Liver (tissue), 9 donors: ENCODE data around the gene MYH2. TPM values are rescaled to one million over a fixed set of nuclear protein-coding genes. Genes with fewer than 3 reads are reported as not detected.

ENCODE experiments used
- DNase-seq: peaks from one replicate; pipeline ENCODE4 v3.0.0-alpha.2; 2017; ENCODE audit warnings: low spot score
- H3K27ac ChIP-seq, 2 donors: one replicate each; pipeline ENCODE4 v1.7.0; 2013; ENCODE audit warnings: inconsistent platforms in 2 of 2, low read length in 2 of 2, control low read depth in 1 of 2, low read depth in 1 of 2, mild to moderate bottlenecking in 1 of 2
- H3K27me3 ChIP-seq, 4 donors: one replicate each; pipeline versions ENCODE4 v1.6.1 to v1.7.0; 2013; ENCODE audit warnings: low read length in 3 of 4, inconsistent platforms in 1 of 4, mild to moderate bottlenecking in 1 of 4, moderate library complexity in 1 of 4; ENCODE audit not compliant: control insufficient read depth in 4 of 4, insufficient read depth in 4 of 4
- H3K36me3 ChIP-seq, 4 donors: one replicate each; pipeline versions ENCODE4 v1.6.1 to v1.7.0; 2013; ENCODE audit warnings: low read length in 3 of 4, mild to moderate bottlenecking in 3 of 4, low read depth in 1 of 4, moderate library complexity in 1 of 4; ENCODE audit not compliant: control insufficient read depth in 4 of 4, insufficient read depth in 3 of 4
- H3K4me1 ChIP-seq, 4 donors: one replicate each; pipeline versions ENCODE4 v1.6.1 to v1.7.0; 2013; ENCODE audit warnings: low read length in 3 of 4, mild to moderate bottlenecking in 3 of 4, moderate library complexity in 1 of 4; ENCODE audit not compliant: control insufficient read depth in 4 of 4, insufficient read depth in 4 of 4
- H3K4me3 ChIP-seq, 3 donors: one replicate each; pipeline versions ENCODE4 v1.6.1 to v1.7.0; 2013; ENCODE audit warnings: low read length in 3 of 3, control low read depth in 1 of 3, low read depth in 1 of 3, mild to moderate bottlenecking in 1 of 3
- H3K9ac ChIP-seq, 2 donors: one replicate each; pipeline ENCODE4 v1.7.0; 2013; ENCODE audit warnings: low read length in 2 of 2, mild to moderate bottlenecking in 2 of 2, moderate library complexity in 2 of 2, control low read depth in 1 of 2, low read depth in 1 of 2
- H3K9me3 ChIP-seq, 4 donors: one replicate each; pipeline versions ENCODE4 v1.6.1 to v1.7.0; 2013; ENCODE audit warnings: low read length in 3 of 4; ENCODE audit not compliant: control insufficient read depth in 4 of 4
- EGR1 ChIP-seq, 2 donors: IDR thresholded peaks; 2 replicates each; pipeline ENCODE4 v1.6.1; 2016 to 2018; ENCODE audit warnings: antibody characterized with exemption in 2 of 2, low read depth in 2 of 2
- FOXA1 ChIP-seq: IDR thresholded peaks from 2 replicates; pipeline ENCODE4 v1.6.1; 2016; ENCODE audit warnings: antibody characterized with exemption
- FOXA2 ChIP-seq: IDR thresholded peaks from 2 replicates; pipeline ENCODE4 v1.6.1; 2016; ENCODE audit warnings: antibody characterized with exemption
- HNF4A ChIP-seq, 2 donors: conservative IDR thresholded peaks; 2 replicates each; pipeline ENCODE4 v1.6.1; 2016; ENCODE audit warnings: antibody characterized with exemption in 2 of 2, mild to moderate bottlenecking in 2 of 2
- HNF4G ChIP-seq: IDR thresholded peaks from 2 replicates; pipeline ENCODE4 v1.6.1; 2016; ENCODE audit warnings: antibody characterized with exemption
- JUND ChIP-seq, 2 donors: IDR thresholded peaks; 2 replicates each; pipeline ENCODE4 v1.6.1; 2016; ENCODE audit warnings: antibody characterized with exemption in 2 of 2
- NR2F2 ChIP-seq: IDR thresholded peaks from 2 replicates; pipeline ENCODE4 v1.6.1; 2016; ENCODE audit warnings: antibody characterized with exemption
- RAD21 ChIP-seq, 2 donors: IDR thresholded peaks; 2 replicates each; pipeline ENCODE4 v1.6.1; 2016; ENCODE audit warnings: antibody characterized with exemption in 2 of 2, mild to moderate bottlenecking in 2 of 2
- RXRA ChIP-seq, 2 donors: IDR thresholded peaks; 2 replicates each; pipeline ENCODE4 v1.6.1; 2017 to 2018; ENCODE audit warnings: antibody characterized with exemption in 2 of 2, mild to moderate bottlenecking in 1 of 2
- SP1 ChIP-seq: IDR thresholded peaks from 2 replicates; pipeline ENCODE4 v1.6.1; 2018; ENCODE audit warnings: antibody characterized with exemption, mild to moderate bottlenecking
- YY1 ChIP-seq: IDR thresholded peaks from 2 replicates; pipeline ENCODE4 v1.6.1; 2016; ENCODE audit warnings: antibody characterized with exemption, mild to moderate bottlenecking
- WGBS: extraction: QIAGEN DNeasy Blood & Tissue Kit; methylation state at CpG from one replicate; pipeline ENCODE4 v1.1.7; 2013; 5-methylcytosine and 5-hydroxymethylcytosine counted together
- polyA plus RNA-seq, 2 donors: library from polyadenylated mRNA; stranded (reverse) in 1 of 2; unstranded in 1 of 2; fragments of 200-250 nt in 1 of 2; fragments of >200 nt in 1 of 2; fragmentation: Nextera tagmentation in 1 of 2; extraction: Ambion mirVana in 1 of 2; gene quantifications; one replicate each; pipeline versions ENCODE4 v1.2.1 to v1.2.3, GENCODE V29; 2013 to 2015
- total RNA-seq, 2 donors: library from RNA; depleted of rRNA; stranded (reverse); fragments of >200 nt; gene quantifications; one replicate each; pipeline ENCODE4 v1.2.3, GENCODE V29; 2014
- TF ChIP-seq, protein P1 (sequence below): IDR thresholded peaks from 2 replicates; pipeline ENCODE4 v1.6.1; 2016; ENCODE audit warnings: antibody characterized with exemption
- TF ChIP-seq, protein P2 (sequence below): IDR thresholded peaks from 2 replicates; pipeline ENCODE4 v1.6.1; 2016; ENCODE audit warnings: antibody characterized with exemption, mild to moderate bottlenecking
- TF ChIP-seq, protein P3 (sequence below): fragments of 150-350 bp; IDR thresholded peaks from 2 replicates; pipeline ENCODE4 v1.5.1; 2017; ENCODE audit warnings: improper control_type of control experiment, low read depth, low read length; ENCODE audit not compliant: missing input control
- donor health status: healthy.
- donor health status: healthy.
- donor health status: healthy.
- donor health status: healthy.
- donor health status: healthy.

The MYH2 gene
- total and polyA plus RNA-seq, 4 donors = under 0.01 to 0.23 TPM; not detected in 2

DNA sequence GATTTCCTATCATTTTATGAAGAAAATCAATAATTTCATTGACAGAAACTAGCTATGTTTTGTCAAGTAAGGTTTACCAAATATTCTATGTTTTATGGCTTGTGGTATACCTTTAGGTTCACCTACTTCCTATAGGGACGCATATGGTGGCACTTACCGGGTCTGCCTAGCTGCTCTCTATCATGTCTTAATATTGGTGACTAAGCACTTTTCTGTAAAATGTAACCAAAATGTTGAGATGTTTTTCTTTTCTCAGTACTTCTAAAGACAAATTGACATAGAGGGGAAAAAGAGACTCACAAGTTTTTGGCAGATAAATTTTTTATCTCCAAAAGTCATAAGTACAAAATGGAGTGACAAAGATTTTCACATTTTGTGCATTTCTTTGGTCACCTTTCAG, 57.5 kb downstream of the MYH2 start:
- H3K9me3 ChIP-seq = peaks cover 0 to 10% (median 4%) of the 10 kb centered on the region in 4 donors
- H3K4me3 ChIP-seq = no peak overlapping the region
- no peak overlapping the region for H3K27ac ChIP-seq
- no peaks in the 10 kb centered on the region for H3K27me3 ChIP-seq
- H3K4me1 ChIP-seq = no peaks in the 10 kb centered on the region
- no peak overlapping the region for H3K9ac ChIP-seq
- no peaks in the 10 kb centered on the region for H3K36me3 ChIP-seq
- WGBS = 87% methylated on average over 2 of the region's 2 CpGs
- no peak for DNase-seq
- no peak for TF ChIP-seq YY1
- TF ChIP-seq FOXA2 = no peak
- TF ChIP-seq RXRA (IDR thresholded peaks at IDR 0.05) = no peak

DNA sequence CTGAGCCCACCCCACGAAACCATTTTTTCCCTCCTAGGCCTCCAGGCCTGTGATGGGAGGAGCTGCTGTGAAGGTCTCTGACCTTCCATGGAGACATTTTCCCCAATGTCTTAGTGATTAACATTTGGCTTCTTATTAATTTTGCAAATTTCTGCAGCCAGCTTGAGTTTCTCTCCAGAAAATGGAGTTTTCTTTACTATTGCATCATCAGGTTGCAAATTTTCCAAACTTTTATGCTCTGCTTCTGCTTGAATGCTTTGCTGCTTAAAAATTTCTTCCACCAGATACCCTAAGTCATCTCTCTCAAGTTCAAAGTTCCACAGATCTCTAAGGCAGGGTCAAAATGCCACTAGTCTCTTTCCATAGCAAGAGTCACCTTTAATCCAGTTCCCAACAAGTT, 67.2 kb downstream of the MYH2 start:
- Histone ChIP-seq H3K4me3 (no peak overlapping the region), H3K4me1 (no peaks in the 10 kb centered on the region), H3K36me3 (no peaks in the 10 kb centered on the region), H3K9me3 (peaks cover 0 to 13% (median 2%) of the 10 kb centered on the region in 4 donors), H3K9ac (no peak overlapping the region), H3K27ac (no peak overlapping the region), H3K27me3 (peaks cover 0 to 3% (median 0%) of the 10 kb centered on the region in 4 donors)
- 59% methylated on average over 1 of the region's 1 CpG for WGBS
- no peak for DNase-seq
- no peak for TF ChIP-seq YY1
- TF ChIP-seq, protein P1, sequence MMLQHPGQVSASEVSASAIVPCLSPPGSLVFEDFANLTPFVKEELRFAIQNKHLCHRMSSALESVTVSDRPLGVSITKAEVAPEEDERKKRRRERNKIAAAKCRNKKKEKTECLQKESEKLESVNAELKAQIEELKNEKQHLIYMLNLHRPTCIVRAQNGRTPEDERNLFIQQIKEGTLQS = no peak
- no peak for TF ChIP-seq JUND (IDR thresholded peaks at IDR 0.05)
- no peak for TF ChIP-seq RAD21 (IDR thresholded peaks at IDR 0.05)
- TF ChIP-seq, protein P2, sequence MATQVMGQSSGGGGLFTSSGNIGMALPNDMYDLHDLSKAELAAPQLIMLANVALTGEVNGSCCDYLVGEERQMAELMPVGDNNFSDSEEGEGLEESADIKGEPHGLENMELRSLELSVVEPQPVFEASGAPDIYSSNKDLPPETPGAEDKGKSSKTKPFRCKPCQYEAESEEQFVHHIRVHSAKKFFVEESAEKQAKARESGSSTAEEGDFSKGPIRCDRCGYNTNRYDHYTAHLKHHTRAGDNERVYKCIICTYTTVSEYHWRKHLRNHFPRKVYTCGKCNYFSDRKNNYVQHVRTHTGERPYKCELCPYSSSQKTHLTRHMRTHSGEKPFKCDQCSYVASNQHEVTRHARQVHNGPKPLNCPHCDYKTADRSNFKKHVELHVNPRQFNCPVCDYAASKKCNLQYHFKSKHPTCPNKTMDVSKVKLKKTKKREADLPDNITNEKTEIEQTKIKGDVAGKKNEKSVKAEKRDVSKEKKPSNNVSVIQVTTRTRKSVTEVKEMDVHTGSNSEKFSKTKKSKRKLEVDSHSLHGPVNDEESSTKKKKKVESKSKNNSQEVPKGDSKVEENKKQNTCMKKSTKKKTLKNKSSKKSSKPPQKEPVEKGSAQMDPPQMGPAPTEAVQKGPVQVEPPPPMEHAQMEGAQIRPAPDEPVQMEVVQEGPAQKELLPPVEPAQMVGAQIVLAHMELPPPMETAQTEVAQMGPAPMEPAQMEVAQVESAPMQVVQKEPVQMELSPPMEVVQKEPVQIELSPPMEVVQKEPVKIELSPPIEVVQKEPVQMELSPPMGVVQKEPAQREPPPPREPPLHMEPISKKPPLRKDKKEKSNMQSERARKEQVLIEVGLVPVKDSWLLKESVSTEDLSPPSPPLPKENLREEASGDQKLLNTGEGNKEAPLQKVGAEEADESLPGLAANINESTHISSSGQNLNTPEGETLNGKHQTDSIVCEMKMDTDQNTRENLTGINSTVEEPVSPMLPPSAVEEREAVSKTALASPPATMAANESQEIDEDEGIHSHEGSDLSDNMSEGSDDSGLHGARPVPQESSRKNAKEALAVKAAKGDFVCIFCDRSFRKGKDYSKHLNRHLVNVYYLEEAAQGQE = no peak
- TF ChIP-seq FOXA2 = no peak
- TF ChIP-seq, protein P3, sequence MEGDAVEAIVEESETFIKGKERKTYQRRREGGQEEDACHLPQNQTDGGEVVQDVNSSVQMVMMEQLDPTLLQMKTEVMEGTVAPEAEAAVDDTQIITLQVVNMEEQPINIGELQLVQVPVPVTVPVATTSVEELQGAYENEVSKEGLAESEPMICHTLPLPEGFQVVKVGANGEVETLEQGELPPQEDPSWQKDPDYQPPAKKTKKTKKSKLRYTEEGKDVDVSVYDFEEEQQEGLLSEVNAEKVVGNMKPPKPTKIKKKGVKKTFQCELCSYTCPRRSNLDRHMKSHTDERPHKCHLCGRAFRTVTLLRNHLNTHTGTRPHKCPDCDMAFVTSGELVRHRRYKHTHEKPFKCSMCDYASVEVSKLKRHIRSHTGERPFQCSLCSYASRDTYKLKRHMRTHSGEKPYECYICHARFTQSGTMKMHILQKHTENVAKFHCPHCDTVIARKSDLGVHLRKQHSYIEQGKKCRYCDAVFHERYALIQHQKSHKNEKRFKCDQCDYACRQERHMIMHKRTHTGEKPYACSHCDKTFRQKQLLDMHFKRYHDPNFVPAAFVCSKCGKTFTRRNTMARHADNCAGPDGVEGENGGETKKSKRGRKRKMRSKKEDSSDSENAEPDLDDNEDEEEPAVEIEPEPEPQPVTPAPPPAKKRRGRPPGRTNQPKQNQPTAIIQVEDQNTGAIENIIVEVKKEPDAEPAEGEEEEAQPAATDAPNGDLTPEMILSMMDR = no peak
- no peak for TF ChIP-seq HNF4G
- TF ChIP-seq HNF4A (conservative IDR thresholded peaks at IDR 0.05) = no peak
- TF ChIP-seq EGR1 (IDR thresholded peaks at IDR 0.05; ENCODE audit: low read depth in 2 of 2) = no peak

DNA sequence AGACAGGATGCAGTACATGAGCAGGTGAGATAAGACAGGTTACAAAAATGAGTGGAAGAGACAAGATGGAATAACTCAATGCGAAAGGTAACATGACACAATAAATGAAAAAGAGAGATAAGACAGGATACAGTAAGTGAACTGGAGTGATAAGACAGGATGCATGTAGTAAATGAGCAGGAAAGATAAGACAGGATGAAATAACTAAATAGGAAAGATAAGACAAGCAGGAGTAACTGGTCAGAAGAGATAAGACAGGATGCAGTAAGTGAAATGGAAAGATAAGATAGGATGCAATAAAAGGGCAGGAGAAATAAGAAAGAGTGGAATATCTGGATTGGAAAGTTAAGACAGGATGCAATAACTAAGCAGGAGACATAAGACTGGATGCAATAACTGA, 71.8 kb downstream of the MYH2 start:
- Histone ChIP-seq H3K27ac (no peak overlapping the region), H3K27me3 (peaks cover 0 to 4% (median 1%) of the 10 kb centered on the region in 4 donors), H3K9me3 (peaks cover 0 to 8% (median 0%) of the 10 kb centered on the region in 4 donors), H3K4me3 (no peak overlapping the region), H3K36me3 (no peaks in the 10 kb centered on the region), H3K9ac (no peak overlapping the region), H3K4me1 (no peaks in the 10 kb centered on the region)
- no peak for DNase-seq
- WGBS = 35% methylated on average over 1 of the region's 1 CpG
- TF ChIP-seq EGR1 (IDR thresholded peaks at IDR 0.05; ENCODE audit: low read depth in 2 of 2) (no peak), SP1 (no peak), NR2F2 (no peak), FOXA1 (no peak), HNF4A (conservative IDR thresholded peaks at IDR 0.05) (no peak), FOXA2 (no peak), YY1 (no peak)
- TF ChIP-seq, protein P2 = no peak
- TF ChIP-seq, protein P3 = no peak
